HCT116 (cell line): ENCODE results near the gene LIN28A. TPM values are rescaled to one million over a fixed set of nuclear protein-coding genes. Genes with fewer than 3 reads are reported as not detected.

ENCODE experiments used
- ATAC-seq: fragments of 200-7000 bp; cut with Tn5 transposase; 2 replicates; pipeline ENCODE4 v1.9.1; 2020; ENCODE audit warnings: mild to moderate bottlenecking, moderate library complexity
- BruUV-seq: library from RNA; stranded (reverse); fragments of 400-500 nt; replicated peaks from 2 replicates; lab custom pipeline; 2021; lab: Mats Ljungman, UMichigan
- CTCF ChIA-PET: fragments of 300-600 bp; sonication (Branson Sonifier 250); formaldehyde crosslinking; loops from one replicate; lab custom pipeline; 2021; ENCODE audit warnings: antibody characterized with exemption; lab: Charles Lee
- POLR2A ChIA-PET: fragments of 300-600, 350-600 bp; sonication (Branson Sonifier 250); formaldehyde crosslinking; loops from one replicate; lab custom pipeline; 2021; ENCODE audit warnings: antibody characterized with exemption; lab: Charles Lee
- RAD21 ChIA-PET, 2 experiments: fragments of 300-600 bp; sonication (Branson Sonifier 250); formaldehyde crosslinking; loops; one replicate each; lab custom pipeline; 2023; ENCODE audit warnings: low total read pairs in 2 of 2; ENCODE audit not compliant: uncharacterized antibody in 2 of 2, unreplicated experiment in 2 of 2, low non-redundant PET in 1 of 2; lab: Charles Lee
- DNase-seq: peaks from one replicate; pipeline ENCODE4 v3.0.0-alpha.2; 2010; ENCODE audit warnings: low read depth, low spot score
- H2AFZ ChIP-seq: fragments of 200-600 bp; shearing (Covaris generic), sonication (generic); 2 replicates; pipeline ENCODE4 v1.6.1; 2017; ENCODE audit warnings: low read depth, mixed run types, mixed read lengths, antibody characterized with exemption, low read length; ENCODE audit not compliant: poor library complexity, severe bottlenecking
- H3K27ac ChIP-seq: 2 replicates; pipeline ENCODE4 v1.5.1; 2012; ENCODE audit warnings: low read depth, low read length
- H3K27me3 ChIP-seq: fragments of 200-600 bp; sonication (generic); 2 replicates; pipeline ENCODE4 v1.6.1; 2016; ENCODE audit warnings: mixed run types, low read length, mixed read lengths; ENCODE audit not compliant: insufficient read depth
- H3K36me3 ChIP-seq, 2 experiments: fragments of 200-500 bp in 1 of 2; fragments of 200-600 bp in 1 of 2; sonication (Bioruptor generic) in 1 of 2; sonication (generic) in 1 of 2; 2 replicates each; pipeline versions ENCODE4 v1.5.1 to v1.6.1; 2014 to 2016; ENCODE audit warnings: low read length in 2 of 2, inconsistent platforms in 1 of 2, mixed read lengths in 1 of 2, mixed run types in 1 of 2; ENCODE audit not compliant: insufficient read depth in 2 of 2, control insufficient read depth in 1 of 2
- H3K4me1 ChIP-seq, 2 experiments: fragments of 200-600 bp in 1 of 2; sonication (generic) in 1 of 2; 2 replicates each; pipeline versions ENCODE4 v1.5.1 to v1.6.1; 2012 to 2017; ENCODE audit warnings: low read length in 2 of 2, inconsistent platforms in 1 of 2, mild to moderate bottlenecking in 1 of 2, mixed read lengths in 1 of 2, mixed run types in 1 of 2, moderate library complexity in 1 of 2; ENCODE audit not compliant: insufficient read depth in 2 of 2, control insufficient read depth in 1 of 2
- H3K4me2 ChIP-seq: fragments of 200-600 bp; sonication (generic); 2 replicates; pipeline ENCODE4 v1.6.1; 2017; ENCODE audit warnings: mixed run types, low read length, mixed read lengths
- H3K4me3 ChIP-seq, 2 experiments: fragments of 200-600 bp in 1 of 2; sonication (generic) in 1 of 2; replicated peaks in 1 of 2; 2 replicates each; pipeline ENCODE4 v1.5.1; 2011 to 2016; ENCODE audit warnings: low read length in 2 of 2, control low read depth in 1 of 2, low read depth in 1 of 2, mild to moderate bottlenecking in 1 of 2, mixed read lengths in 1 of 2, mixed run types in 1 of 2
- H3K79me2 ChIP-seq: fragments of 200-600 bp; sonication (generic); 2 replicates; pipeline ENCODE4 v1.6.1; 2017; ENCODE audit warnings: mild to moderate bottlenecking, mixed run types, low read length, moderate library complexity, mixed read lengths; ENCODE audit not compliant: insufficient read depth
- H3K9ac ChIP-seq: fragments of 200-600 bp; sonication (generic); 2 replicates; pipeline ENCODE4 v1.6.1; 2016; ENCODE audit warnings: low read length, mixed read lengths
- H3K9me2 ChIP-seq: fragments of 200-600 bp; sonication (generic), shearing (Covaris generic); 2 replicates; pipeline ENCODE4 v1.6.1; 2017; ENCODE audit warnings: mixed run types, mild to moderate bottlenecking, moderate library complexity; ENCODE audit not compliant: insufficient read depth
- H3K9me3 ChIP-seq, 2 experiments: fragments of 200-500 bp in 1 of 2; fragments of 200-600 bp in 1 of 2; sonication (Bioruptor generic) in 1 of 2; sonication (generic) in 1 of 2; 2 replicates each; pipeline ENCODE4 v1.6.1; 2014 to 2017; ENCODE audit warnings: low read length in 2 of 2, mixed read lengths in 2 of 2, inconsistent platforms in 1 of 2, low read depth in 1 of 2, mild to moderate bottlenecking in 1 of 2, mixed run types in 1 of 2, moderate library complexity in 1 of 2; ENCODE audit not compliant: control insufficient read depth in 1 of 2, insufficient read depth in 1 of 2
- H4K20me1 ChIP-seq: fragments of 200-600 bp; sonication (generic), shearing (Covaris generic); 2 replicates; pipeline ENCODE4 v1.6.1; 2017; ENCODE audit warnings: mixed run types, mild to moderate bottlenecking, moderate library complexity; ENCODE audit not compliant: insufficient read depth
- CBX3 ChIP-seq: IDR thresholded peaks from 2 replicates; pipeline ENCODE4 v1.6.1; 2012; ENCODE audit warnings: low read depth
- CEBPB ChIP-seq: IDR thresholded peaks from 2 replicates; pipeline ENCODE4 v1.6.1; 2012; ENCODE audit warnings: low read depth
- CTCF ChIP-seq, 3 experiments: fragments of 200-600 bp in 1 of 3; sonication (generic) in 1 of 3; IDR thresholded peaks in 2 of 3; conservative IDR thresholded peaks in 1 of 3; 2 replicates each; pipeline ENCODE4 v1.5.1; 2012 to 2017; ENCODE audit warnings: low read depth in 2 of 3, low read length in 2 of 3, antibody characterized with exemption in 1 of 3, borderline replicate concordance in 1 of 3, control low read depth in 1 of 3, mild to moderate bottlenecking in 1 of 3, mixed read lengths in 1 of 3, mixed run types in 1 of 3, moderate library complexity in 1 of 3; ENCODE audit not compliant: insufficient read depth in 1 of 3
- EGR1 ChIP-seq: IDR thresholded peaks from 2 replicates; pipeline ENCODE4 v1.6.1; 2012; ENCODE audit warnings: low read depth
- ELF1 ChIP-seq: IDR thresholded peaks from 2 replicates; pipeline ENCODE4 v1.6.1; 2012; ENCODE audit warnings: low read depth, borderline replicate concordance
- EZH2 ChIP-seq: fragments of 200-600 bp; sonication (generic); IDR thresholded peaks from 2 replicates; pipeline ENCODE4 v1.6.1; 2017; ENCODE audit warnings: antibody characterized with exemption, mixed run types
- EZH2phosphoT487 ChIP-seq: fragments of 200-600 bp; IDR thresholded peaks from 2 replicates; pipeline ENCODE4 v1.6.1; 2018; ENCODE audit warnings: antibody characterized with exemption, borderline replicate concordance
- JUND ChIP-seq: IDR thresholded peaks from 2 replicates; pipeline ENCODE4 v1.6.1; 2012
- MAX ChIP-seq: IDR thresholded peaks from 2 replicates; pipeline ENCODE4 v1.6.1; 2012
- POLR2A ChIP-seq: IDR thresholded peaks from 2 replicates; pipeline ENCODE4 v1.7.0; 2011; ENCODE audit warnings: borderline replicate concordance; ENCODE audit not compliant: insufficient read depth, insufficient read length; ENCODE audit errors: extremely low read depth
- POLR2AphosphoS5 ChIP-seq: IDR thresholded peaks from 2 replicates; pipeline ENCODE4 v1.6.1; 2011; ENCODE audit warnings: mild to moderate bottlenecking, low read depth, low read length, moderate library complexity
- SIN3A ChIP-seq: IDR thresholded peaks from 2 replicates; pipeline ENCODE4 v1.6.1; 2012; ENCODE audit warnings: low read depth
- SP1 ChIP-seq: IDR thresholded peaks from 2 replicates; pipeline ENCODE4 v1.6.1; 2012; ENCODE audit warnings: low read depth
- SRF ChIP-seq: IDR thresholded peaks from 2 replicates; pipeline ENCODE4 v1.6.1; 2012; ENCODE audit warnings: low read depth
- ZBTB33 ChIP-seq: IDR thresholded peaks from 2 replicates; pipeline ENCODE4 v1.6.1; 2011; ENCODE audit warnings: mild to moderate bottlenecking, low read length, moderate library complexity; ENCODE audit not compliant: insufficient replicate concordance; ENCODE audit errors: extremely low read depth
- ZNF274 ChIP-seq: fragments of 200-500 bp; sonication (Bioruptor generic); IDR thresholded peaks from 2 replicates; pipeline ENCODE4 v1.6.1; 2014; ENCODE audit warnings: mild to moderate bottlenecking, low read depth, low read length, inconsistent platforms
- intact Hi-C: fragments of 100-400 bp; cut with micrococcal nuclease; formaldehyde crosslinking; loops from 2 replicates; pipeline ENCODE4 v1.10.0; 2022
- total RNA-seq: library from RNA; stranded (reverse); gene quantifications from one replicate; pipeline ENCODE4 v1.2.1, GENCODE V29; 2021; ENCODE audit not compliant: unreplicated experiment

LIN28A gene
- total RNA-seq, 1 experiment from 2014 or later = 1.4 TPM

- CTCF ChIA-PET = interaction anchor here (0.7 to 1.6 kb wide), 2 partner anchors 18 to 119 kb away, joined by 3 to 6 read pairs; partner anchors contain the start of gene SH3BGRL3
- intact Hi-C loops = no loop called here
- H3K27ac ChIP-seq = no peak overlapping the region
These were observed 11.6 kb upstream of the LIN28A start for GRCh38 chr1:26399034-26399433.

More at GRCh38 chr1:26399034-26399433, 11.6 kb upstream of the LIN28A start:
- no peak overlapping the region for H3K4me2 ChIP-seq
- no peaks in the 10 kb centered on the region for H3K9me3 ChIP-seq
- H3K9ac ChIP-seq = no peak overlapping the region
- no peak overlapping the region for H3K4me3 ChIP-seq
- ATAC-seq (no peak), DNase-seq (no peak)
- H4K20me1 ChIP-seq = no peaks in the 10 kb centered on the region
- no peak overlapping the region for H2AFZ ChIP-seq
- H3K36me3 ChIP-seq = no peaks in the 10 kb centered on the region
- no peaks in the 10 kb centered on the region; the same call in 1 of the 2 replicates for H3K27me3 ChIP-seq
- H3K79me2 ChIP-seq = no peaks in the 10 kb centered on the region
- H3K4me1 ChIP-seq = no peaks in the 10 kb centered on the region
- ChIA-PET POLR2A (no interaction called here), RAD21 (no interaction called here)
- no TSS peak for BruUV-seq
- no peaks in the 10 kb centered on the region for H3K9me2 ChIP-seq
- no peak for TF ChIP-seq JUND
- no peak for TF ChIP-seq ZNF274
- no peak for TF ChIP-seq POLR2AphosphoS5
- TF ChIP-seq MAX = no peak
- TF ChIP-seq CEBPB = no peak
- no peak for TF ChIP-seq CBX3
- TF ChIP-seq SRF = no peak
- TF ChIP-seq ZBTB33 = no peak
- TF ChIP-seq POLR2A = no peak
- TF ChIP-seq EZH2phosphoT487 = no peak
- TF ChIP-seq ELF1 = no peak
- TF ChIP-seq CTCF (IDR thresholded peaks at IDR 0.05 in 2 of 3, conservative IDR thresholded peaks at IDR 0.05 in 1 of 3; ENCODE audit: borderline replicate concordance in 1 of 3, insufficient read depth in 1 of 3, low read depth in 2 of 3, low read length in 2 of 3) = no peak
- no peak for TF ChIP-seq EZH2
- TF ChIP-seq EGR1 = no peak
- no peak for TF ChIP-seq SP1
- TF ChIP-seq SIN3A = no peak
